Prostate gland (tissue), 2 donors: ENCODE measurements around the gene GOLGA6B. TPM values are rescaled to one million over a fixed set of nuclear protein-coding genes. Genes with fewer than 3 reads are reported as not detected.
"Not testable (repeated sequence)": the region's sequence is repeated elsewhere in the genome, so short reads cannot be mapped to it uniquely, and the experiment has no call there.

Source experiments
- DNase-seq: peaks from one replicate; pipeline ENCODE4 v3.0.0-alpha.2; 2019; ENCODE audit warnings: low spot score
- H3K27ac ChIP-seq, 2 donors: fragments of 200-600 bp; sonication (generic); 2 replicates each; pipeline ENCODE4 v1.5.1; 2017 to 2019
- H3K27me3 ChIP-seq: fragments of 200-600 bp; sonication (generic); replicated peaks from 2 replicates; pipeline ENCODE4 v1.5.1; 2019; ENCODE audit not compliant: insufficient read depth
- H3K36me3 ChIP-seq, 2 donors: fragments of 200-600 bp; sonication (generic); 1 replicate in 1 of 2; 2 replicates in 1 of 2; pipeline versions ENCODE4 v1.5.1 to v1.8.1; 2017 to 2019
- H3K4me1 ChIP-seq: fragments of 200-600 bp; sonication (generic); replicated peaks from 2 replicates; pipeline ENCODE4 v1.5.1; 2019
- H3K4me3 ChIP-seq, 2 donors: fragments of 200-600 bp; sonication (generic); 2 replicates each; pipeline ENCODE4 v1.5.1; 2017 to 2019
- H3K9me3 ChIP-seq: fragments of 200-600 bp; sonication (generic); 2 replicates; pipeline ENCODE4 v1.5.1; 2017
- POLR2A ChIP-seq: fragments of 450-650 bp; IDR thresholded peaks from one replicate; pipeline ENCODE4 v1.6.1; 2016; ENCODE audit warnings: antibody characterized with exemption, mild to moderate bottlenecking
- POLR2AphosphoS5 ChIP-seq: sonication (generic); formaldehyde crosslinking; IDR thresholded peaks from one replicate; pipeline ENCODE4 v1.6.1; 2017; ENCODE audit warnings: antibody characterized with exemption
- WGBS: methylation state at CpG from one replicate; pipeline ENCODE4 v1.1.5; 2018; 5-methylcytosine and 5-hydroxymethylcytosine counted together
- intact Hi-C: fragments of 100-400 bp; cut with DNase I; formaldehyde crosslinking; loops from one replicate; pipeline ENCODE4 v1.14.2; 2022
- total RNA-seq, 2 donors: library from RNA; depleted of rRNA; stranded (reverse); fragments of >200 nt; gene quantifications; one replicate each; pipeline ENCODE4 v1.1.0, GENCODE V29; 2016
- TF ChIP-seq, protein P1 (sequence below), 4 experiments: fragments of 200-600 bp in 2 of 4; fragments of 450-650 bp in 2 of 4; sonication (generic) in 2 of 4; IDR thresholded peaks; 1 replicate in 3 of 4; 2 replicates in 1 of 4; pipeline ENCODE4 v1.5.1; 2016 to 2019; ENCODE audit warnings: antibody characterized with exemption in 4 of 4, mild to moderate bottlenecking in 2 of 4, moderate library complexity in 2 of 4

The GOLGA6B gene, protein sequence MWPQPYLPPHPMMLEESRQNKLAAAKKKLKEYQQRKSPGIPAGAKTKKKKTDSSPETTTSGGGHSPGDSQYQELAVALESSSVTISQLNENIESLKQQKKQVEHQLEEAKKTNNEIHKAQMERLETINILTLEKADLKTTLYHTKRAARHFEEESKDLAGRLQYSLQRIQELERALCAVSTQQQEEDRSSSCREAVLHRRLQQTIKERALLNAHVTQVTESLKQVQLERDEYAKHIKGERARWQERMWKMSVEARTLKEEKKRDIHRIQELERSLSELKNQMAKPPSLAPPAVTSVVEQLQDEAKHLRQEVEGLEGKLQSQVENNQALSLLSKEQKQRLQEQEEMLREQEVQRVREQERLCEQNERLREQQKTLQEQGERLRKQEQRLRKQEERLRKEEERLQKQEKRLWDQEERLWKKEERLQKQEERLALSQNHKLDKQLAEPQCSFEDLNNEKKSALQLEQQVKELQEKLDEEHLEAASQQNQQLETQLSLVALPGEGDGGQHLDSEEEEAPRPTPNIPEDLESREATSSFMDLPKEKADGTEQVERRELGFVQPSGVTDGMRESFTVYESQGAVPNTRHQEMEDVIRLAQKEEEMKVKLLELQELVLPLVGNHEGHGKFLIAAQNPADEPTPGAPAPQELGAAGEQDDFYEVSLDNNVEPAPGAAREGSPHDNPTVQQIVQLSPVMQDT
- total RNA-seq, result not detected

DNA sequence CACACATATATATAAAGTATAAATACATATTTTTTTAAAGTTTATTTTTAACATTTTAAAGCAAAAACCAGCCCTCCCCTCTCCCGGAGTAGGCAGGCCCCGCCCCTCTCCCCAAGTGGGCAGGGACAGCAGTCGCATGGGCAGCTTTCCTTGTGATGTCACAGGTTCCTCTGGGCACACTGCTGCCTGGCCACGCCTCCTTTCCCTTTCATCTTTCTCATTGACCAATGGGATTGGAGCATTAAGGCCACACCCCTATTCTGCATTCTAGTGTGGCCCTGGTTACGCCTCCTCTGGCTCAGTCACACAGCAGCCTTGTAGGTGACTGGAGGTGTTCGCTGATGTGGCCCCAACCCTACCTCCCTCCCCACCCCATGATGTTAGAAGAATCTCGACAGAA, at the start of gene GOLGA6B:
Gene GOLGA6B (plus strand): TSS at position 301 of the 400 bp plus-strand sequence. CDS start 41 bp downstream, at position 342.
- H3K36me3 ChIP-seq, H3K4me3 ChIP-seq, H3K4me1 ChIP-seq, H3K27ac ChIP-seq, H3K9me3 ChIP-seq, DNase-seq, intact Hi-C loops, H3K27me3 ChIP-seq: not testable (repeated sequence)
- WGBS, result no CpG with 5 or more reads among the region's 7 CpGs

DNA sequence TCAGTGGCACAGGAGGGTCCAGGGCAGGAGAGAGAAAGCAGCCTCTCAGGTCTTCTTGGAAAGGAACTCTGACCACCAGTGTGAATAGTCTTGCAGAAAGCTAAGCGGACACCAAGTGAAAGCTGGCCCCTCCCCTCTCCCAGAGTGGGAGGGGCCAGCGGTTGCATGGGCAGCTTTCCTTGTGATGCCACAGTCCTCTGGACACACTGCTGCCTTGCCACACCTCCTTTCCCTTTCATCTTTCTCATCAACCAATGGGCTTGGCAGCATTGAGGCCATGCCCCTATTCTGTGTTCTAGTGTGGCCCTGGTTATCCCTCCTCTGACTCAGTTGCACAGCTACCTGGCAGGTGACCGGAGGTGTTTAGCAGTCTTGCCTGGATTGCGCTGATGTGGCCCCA, 49.7 kb upstream of the GOLGA6B start:
- intact Hi-C loops, result no loop called here
- no peak for DNase-seq

DNA sequence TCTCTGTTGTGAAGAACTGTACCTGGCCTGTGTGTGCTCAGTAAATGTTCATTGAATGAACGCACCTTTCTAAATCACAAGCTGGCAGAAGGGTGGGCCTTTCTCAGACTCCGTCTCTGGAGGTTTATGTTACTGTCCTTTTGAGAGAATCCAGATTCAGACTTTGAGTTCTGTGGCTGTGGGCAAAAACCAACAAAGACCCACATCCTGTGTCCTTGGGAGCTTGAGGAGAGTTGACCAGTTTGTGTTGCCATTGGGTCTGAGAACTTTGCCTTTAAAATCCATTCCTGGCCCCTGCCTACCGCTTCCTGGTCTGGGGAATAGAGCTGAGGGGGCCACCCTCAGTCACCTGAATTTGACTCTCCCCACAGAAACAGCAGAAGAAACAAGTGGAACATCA, 46.4 kb upstream of the GOLGA6B start:
- H3K27ac ChIP-seq, intact Hi-C loops, H3K36me3 ChIP-seq, DNase-seq, H3K27me3 ChIP-seq, H3K4me1 ChIP-seq, H3K9me3 ChIP-seq, H3K4me3 ChIP-seq: not testable (repeated sequence)
- 92% methylated on average over 3 of the region's 3 CpGs for WGBS

More for the DNA sequence above, 49.7 kb upstream of the GOLGA6B start:
- no peaks in the 10 kb centered on the region for H3K36me3 ChIP-seq
- 91% methylated on average over 4 of the region's 4 CpGs for WGBS
- no peak overlapping the region for H3K27ac ChIP-seq
- TF ChIP-seq POLR2AphosphoS5, result no peak
- TF ChIP-seq, protein P1, sequence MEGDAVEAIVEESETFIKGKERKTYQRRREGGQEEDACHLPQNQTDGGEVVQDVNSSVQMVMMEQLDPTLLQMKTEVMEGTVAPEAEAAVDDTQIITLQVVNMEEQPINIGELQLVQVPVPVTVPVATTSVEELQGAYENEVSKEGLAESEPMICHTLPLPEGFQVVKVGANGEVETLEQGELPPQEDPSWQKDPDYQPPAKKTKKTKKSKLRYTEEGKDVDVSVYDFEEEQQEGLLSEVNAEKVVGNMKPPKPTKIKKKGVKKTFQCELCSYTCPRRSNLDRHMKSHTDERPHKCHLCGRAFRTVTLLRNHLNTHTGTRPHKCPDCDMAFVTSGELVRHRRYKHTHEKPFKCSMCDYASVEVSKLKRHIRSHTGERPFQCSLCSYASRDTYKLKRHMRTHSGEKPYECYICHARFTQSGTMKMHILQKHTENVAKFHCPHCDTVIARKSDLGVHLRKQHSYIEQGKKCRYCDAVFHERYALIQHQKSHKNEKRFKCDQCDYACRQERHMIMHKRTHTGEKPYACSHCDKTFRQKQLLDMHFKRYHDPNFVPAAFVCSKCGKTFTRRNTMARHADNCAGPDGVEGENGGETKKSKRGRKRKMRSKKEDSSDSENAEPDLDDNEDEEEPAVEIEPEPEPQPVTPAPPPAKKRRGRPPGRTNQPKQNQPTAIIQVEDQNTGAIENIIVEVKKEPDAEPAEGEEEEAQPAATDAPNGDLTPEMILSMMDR (IDR thresholded peaks at IDR 0.05), result no peak
- no peak for TF ChIP-seq POLR2A
- H3K4me3 ChIP-seq, result no peak overlapping the region
- no peaks in the 10 kb centered on the region for H3K27me3 ChIP-seq
- H3K9me3 ChIP-seq, result no peaks in the 10 kb centered on the region
- H3K4me1 ChIP-seq, result no peaks in the 10 kb centered on the region

DNA sequence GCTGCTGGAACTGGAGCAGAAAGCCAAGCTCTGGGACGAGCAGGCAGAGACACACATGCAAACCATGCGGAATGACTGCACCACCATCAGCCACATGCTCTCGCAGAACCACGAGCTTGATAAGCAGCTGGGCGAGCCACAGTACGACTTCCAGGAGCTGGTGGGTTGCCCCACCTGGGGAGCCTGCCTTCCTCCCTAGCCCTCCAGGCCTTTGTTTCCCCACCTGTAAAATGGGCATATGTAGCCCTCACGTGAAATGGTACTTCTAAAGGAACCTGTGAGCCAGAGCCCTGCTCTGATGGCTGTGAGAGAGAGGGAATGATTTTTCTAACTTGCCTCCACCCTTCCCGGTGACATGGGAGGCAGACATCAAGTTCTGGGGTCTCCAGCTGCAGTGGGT, 44.6 kb upstream of the GOLGA6B start:
- Histone ChIP-seq H3K4me1 (no peaks in the 10 kb centered on the region), H3K27ac (no peak overlapping the region), H3K9me3 (no peaks in the 10 kb centered on the region), H3K36me3 (no peaks in the 10 kb centered on the region), H3K4me3 (no peak overlapping the region), H3K27me3 (no peaks in the 10 kb centered on the region)
- TF ChIP-seq POLR2A (no peak), POLR2AphosphoS5 (no peak)
- TF ChIP-seq, protein P1 (IDR thresholded peaks at IDR 0.05), result no peak
- DNase-seq, result no peak
- intact Hi-C loops, result no loop called here
- 84% methylated on average over 8 of the region's 8 CpGs for WGBS

DNA sequence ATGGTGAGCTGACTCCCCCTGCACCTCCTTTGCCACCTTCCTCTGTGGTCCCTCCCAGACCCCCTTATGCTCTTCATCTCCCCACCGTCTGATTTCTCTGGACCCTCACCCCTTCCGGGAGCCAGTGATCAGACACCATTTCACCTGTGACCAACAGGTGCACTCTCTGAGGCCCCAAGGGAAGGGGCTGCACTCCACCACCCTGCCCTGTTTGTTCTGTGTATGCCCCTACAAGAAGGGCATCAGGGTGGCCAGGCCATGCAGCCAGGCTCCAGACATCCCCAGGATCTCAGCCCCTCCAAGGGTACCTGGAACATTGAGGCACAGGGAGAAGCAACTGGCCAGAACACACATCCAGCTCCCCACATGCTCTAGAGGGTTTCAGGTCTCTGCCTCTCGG, 42.2 kb upstream of the GOLGA6B start:
- H3K27ac ChIP-seq, H3K4me1 ChIP-seq, H3K9me3 ChIP-seq, intact Hi-C loops, DNase-seq, H3K36me3 ChIP-seq, H3K27me3 ChIP-seq, H3K4me3 ChIP-seq: not testable (repeated sequence)
- 100% methylated on average over 3 of the region's 3 CpGs for WGBS

DNA sequence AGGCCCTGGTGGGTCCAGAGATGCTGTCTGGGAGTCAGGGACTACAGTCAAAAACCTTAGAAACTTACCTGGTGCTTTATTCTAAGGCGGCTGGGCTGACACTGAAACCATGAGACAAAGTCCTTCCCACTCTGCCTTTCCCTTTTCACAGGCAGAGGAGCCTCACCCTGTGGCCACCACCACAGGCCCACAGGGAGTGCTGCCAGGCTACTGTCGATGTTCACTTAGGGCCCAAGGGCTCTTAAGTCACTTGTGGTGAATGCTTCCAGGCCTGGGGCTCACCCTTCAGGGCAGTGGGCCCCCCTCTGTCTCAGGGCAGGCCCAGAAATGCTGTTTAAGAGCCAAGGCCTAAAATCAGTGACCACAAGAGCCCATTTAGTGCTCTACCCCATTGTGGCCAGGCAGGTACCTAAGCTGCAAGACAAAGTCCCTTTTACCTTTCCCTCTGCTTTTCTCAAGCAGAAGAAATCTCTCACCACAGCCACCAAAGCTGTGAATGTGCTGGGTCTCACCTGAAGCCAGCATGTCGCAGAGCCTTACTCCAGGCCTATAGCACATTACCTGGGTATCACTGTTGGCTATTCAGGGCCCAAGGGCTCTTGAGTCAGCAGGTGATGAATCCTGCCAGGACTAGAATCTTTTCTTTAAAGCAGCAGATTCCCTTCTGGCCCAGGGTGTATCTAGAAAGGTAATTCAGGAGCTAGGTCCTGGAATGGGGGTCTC, 39.5 kb upstream of the GOLGA6B start:
- no peak for DNase-seq
- no peaks in the 10 kb centered on the region for H3K4me1 ChIP-seq
- no peaks in the 10 kb centered on the region for H3K27me3 ChIP-seq
- H3K36me3 ChIP-seq, result no peaks in the 10 kb centered on the region
- no peaks in the 10 kb centered on the region for H3K9me3 ChIP-seq
- H3K27ac ChIP-seq, result no peak overlapping the region
- 91% methylated on average over 3 of the region's 3 CpGs for WGBS
- TF ChIP-seq, protein P1 (IDR thresholded peaks at IDR 0.05), result no peak
- TF ChIP-seq POLR2AphosphoS5, result no peak
- no peak for TF ChIP-seq POLR2A
- intact Hi-C loops, result no loop called here
- no peak overlapping the region for H3K4me3 ChIP-seq

DNA sequence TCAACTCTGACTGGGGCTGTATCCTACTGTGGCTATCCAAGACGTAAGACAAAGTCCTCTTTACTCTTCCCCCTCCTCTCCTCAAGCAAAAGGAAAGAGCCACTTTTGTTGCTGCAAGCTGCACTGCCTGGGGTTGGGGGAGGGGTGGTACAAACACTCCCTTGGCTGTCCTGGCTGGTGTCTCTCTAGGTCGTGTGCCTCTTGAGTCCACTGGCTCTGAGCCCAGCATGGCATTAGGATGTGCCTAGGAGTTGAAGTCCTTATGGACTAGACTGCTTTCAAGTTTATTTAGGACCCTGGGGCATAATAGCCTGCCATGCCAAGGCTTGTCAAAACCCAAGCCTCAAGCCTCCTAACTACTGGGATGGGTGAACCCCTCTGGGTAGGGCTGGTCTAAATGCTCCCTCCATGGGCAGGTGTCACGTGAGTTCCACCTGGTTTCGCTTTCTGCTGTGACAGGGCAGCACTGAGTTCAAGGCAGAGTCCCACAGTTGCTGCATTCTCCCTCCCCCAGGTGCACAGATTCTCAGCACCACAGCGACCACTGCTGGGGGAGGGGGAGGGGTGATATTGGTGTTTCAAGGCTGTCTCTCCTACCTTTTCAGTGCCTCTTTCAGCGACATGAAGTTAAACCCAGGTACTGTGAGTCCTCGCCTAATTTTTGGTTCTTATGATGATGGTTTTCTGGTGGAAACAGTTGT, 38.8 kb upstream of the GOLGA6B start:
- H3K9me3 ChIP-seq, H3K4me1 ChIP-seq, H3K27ac ChIP-seq, H3K27me3 ChIP-seq, intact Hi-C loops, H3K36me3 ChIP-seq, H3K4me3 ChIP-seq, DNase-seq: not testable (repeated sequence)
- 57% methylated on average over 6 of the region's 7 CpGs for WGBS
